GM21619 (cell line): ENCODE results near the gene LRIG1.
A peak's percentile ranks its signal among the peaks of the same experiment; 100 is the strongest.

Source experiments
- ATAC-seq: cut with Tn5 transposase; IDR thresholded peaks from one replicate; pipeline ENCODE4 v1.9.1; 2021; ENCODE audit not compliant: unreplicated experiment

LRIG1 gene

DNA sequence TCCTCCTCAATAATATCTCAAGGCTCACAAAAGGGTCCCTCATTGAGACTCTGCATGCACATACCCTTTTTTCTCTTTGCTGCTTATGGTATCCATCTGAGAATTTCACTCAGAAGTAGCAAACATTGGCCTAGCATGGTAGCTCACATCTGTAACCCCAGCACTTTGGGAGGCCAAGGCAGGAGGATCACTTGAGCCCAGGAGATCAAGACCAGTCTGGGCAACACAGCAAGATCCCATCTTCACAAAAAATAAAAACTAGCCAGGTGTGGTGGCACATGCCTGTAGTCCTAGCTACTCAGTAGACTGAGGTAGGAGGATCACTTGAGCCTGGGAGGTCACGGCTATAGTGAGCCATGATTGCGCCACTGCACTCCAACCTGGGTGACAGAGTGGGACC, 11.7 kb downstream of the LRIG1 start:
- no peak for ATAC-seq

DNA sequence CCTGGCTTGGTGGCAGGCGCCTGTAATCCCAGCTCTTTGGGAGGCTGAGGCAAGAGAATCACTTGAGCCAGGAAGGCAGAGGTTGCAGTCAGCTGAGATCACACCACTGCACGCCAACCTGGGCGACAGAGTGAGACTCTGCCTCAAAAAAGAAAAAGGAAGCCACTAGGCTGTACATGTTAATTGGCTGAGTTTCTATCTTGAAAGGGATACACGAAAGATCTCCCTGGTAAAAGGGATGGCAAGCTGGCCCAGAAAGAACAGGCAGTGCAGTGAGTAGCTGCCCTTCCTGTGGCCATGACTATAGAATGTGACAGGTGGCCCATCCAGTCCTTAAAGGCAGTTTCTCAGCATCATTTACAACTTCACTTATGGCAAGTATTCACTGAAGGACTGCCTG, 12.3 kb downstream of the LRIG1 start:
- no peak for ATAC-seq

DNA sequence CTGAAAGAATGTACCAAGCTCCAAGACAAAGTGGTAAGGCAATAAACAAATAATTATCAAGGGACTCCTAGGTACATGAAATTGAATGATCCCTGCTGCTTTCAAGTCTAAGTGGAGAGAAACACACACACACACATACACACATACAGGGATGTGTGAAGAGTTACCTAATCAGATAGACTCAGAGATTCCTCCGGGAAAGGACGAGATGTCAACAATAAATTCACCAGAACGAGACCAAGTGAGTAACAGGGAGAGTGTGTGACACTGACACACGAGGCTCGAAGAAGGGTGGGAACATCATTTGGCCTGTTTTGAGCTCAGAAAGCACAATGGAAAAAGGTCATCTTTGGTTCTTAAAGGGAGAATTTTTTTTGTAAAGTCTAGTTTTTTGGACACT, 13.4 kb downstream of the LRIG1 start:
- no peak for ATAC-seq

DNA sequence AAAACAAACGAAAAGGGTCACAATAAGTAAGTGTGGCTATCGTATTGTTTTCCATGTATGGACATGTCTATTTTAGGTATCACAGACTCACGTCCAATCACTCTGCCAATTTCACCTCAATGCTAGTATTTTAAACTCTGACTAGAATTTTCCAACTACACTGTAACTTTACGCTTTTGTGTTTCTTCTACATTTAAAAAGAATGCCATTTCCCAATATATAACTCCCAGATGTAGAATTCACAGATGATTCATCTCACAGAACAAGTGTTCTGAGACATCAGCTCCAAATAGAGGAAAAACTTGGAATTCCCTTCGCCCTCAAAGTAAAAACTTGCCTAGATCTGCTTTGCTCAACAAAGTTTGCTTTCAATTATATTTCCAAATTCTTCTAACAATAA, 14.2 kb downstream of the LRIG1 start:
- no peak for ATAC-seq

DNA sequence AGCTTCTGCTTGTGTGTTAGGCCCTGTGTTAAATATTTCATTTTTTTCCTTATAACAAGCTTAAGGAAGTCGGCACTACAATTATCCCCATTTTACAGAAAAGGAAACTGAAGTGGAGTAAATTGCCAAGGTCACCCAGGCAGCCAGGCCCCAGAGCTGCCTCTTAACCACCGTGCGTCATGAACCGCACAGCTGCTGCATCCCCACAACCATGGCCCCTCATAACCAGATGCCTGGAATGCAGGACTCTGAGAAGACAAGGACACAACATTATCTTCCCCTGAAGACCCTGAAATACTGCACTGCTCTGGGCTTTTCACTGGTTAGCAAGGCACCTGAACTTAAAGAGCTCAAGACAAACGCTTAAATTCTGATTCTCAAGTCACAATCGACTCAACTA, 14.6 kb downstream of the LRIG1 start:
- ATAC-seq: no peak

DNA sequence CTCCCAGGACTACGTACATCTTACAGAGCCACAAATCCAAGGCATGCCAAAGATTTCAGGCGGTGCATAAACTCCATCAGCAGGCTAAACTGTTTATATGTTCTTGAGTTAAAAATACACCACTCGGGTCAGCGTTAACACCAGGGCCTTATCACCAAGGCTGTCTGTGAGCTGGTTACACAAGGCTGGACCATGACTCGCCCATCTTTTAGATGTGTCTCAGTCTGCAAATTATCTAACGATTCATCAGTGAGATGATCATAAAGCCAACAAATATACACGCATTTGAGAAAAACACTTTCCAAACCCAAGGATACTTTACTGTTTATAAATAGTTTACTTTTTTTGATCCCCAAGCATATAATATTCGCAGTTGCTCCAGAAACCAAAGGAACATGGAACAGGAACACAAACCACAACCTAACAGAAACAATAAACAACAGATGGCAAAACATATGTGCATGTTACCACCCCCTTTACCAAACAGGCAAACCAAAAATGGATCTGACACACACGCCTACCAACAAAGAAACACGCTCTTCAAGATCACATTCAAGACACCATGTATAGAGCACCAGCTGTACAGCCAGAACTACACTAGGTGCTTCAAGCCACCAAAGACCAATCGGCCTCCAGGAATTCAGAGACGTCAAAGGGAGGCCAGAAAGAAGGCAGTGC, 15.4 kb downstream of the LRIG1 start:
- no peak for ATAC-seq

DNA sequence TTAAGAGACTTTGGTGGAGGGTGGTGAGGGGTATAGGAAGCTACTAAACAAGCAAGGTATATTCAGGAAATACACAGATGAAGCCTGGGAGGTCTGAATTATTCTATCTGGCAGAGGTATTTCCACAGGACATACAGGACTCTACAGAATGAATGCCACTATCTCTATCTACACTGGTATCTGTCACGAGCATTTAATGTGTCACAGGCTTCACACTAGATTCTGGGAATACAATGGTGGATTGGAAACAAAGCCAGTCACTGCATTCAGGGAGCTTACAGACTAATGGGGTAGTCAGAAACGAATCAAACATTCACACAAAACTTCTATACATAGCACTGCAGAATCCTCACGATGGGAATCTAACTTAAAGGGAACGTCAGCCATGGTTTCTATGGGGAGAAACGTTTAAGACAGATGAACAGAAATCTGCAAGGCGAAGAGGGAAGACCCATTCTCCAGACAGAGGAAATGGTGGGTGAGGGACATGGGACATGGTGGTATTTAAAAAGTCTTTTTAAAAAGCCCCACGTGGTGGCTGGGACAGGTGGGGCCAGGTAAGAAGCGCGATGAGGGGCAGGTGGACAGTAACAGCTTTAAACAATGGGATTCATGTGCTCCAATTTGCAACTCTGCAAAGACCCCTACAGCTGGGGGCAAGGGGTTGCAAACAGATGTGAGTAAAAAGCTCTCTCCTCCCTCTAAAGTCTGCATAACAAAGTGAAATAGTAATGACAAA, 16.5 kb downstream of the LRIG1 start:
- no peak for ATAC-seq

DNA sequence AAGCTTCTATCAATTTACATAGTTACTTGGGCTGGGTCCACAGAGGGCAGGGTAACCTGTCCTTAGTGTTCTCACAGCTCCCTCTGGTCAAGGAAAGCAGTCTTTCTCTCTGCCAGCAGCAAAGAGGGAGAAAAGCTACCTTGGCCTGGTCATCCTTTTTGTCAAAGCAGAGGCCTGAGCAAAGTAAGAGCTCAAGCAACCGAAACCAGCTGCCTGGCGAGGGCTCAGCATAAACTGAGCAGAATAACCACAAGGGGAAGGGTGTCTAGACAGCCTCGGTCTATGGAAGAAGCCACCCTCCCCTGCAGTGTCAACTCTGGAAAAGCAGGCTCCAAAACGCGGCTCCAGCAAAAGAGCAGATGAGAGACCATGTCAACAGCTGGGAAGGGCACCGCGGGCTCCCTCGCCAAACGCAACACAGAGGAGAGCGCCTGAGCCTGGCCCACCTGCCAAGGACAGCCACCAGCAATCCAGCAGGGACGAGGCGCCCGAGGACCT, 17.4 kb downstream of the LRIG1 start:
- no peak for ATAC-seq

DNA sequence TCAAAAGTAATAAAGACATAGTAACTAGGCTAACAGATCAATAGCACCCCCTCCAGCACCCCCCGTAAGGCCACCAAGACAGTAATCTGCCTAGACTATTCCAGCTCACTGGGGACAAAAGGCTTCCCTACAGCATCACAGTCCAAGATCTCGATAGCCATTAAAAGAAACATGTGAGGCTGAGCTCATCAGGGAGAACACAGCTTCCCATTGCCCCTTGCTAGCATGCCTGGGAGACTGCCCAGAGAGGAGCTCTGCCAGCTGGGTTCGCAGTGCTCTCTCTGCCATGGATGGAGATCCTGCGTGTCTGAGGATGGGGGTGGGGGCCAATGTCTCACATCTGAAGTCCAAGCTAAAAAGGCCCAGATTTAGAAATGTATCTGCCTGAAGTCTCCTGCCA, 17.8 kb downstream of the LRIG1 start:
- no peak for ATAC-seq

DNA sequence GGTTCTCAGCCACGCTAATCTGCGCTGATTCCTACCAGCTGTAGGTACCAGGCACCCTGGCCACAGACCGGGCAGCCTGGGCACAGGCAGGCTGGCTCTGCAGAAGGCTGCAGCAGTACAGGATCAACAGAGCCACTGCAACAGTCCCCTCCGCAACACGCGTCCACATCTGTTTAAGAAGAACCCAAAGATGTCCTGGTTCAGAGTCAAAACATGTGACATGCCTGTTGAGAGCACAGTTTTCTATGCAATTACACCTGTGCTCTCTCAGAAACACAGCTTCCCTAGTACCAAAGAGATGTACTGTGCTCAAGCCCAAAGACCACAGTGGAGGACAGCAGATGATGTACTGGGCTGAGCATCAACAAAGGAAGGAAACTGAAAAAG, 18.8 kb downstream of the LRIG1 start:
- ATAC-seq: no peak

DNA sequence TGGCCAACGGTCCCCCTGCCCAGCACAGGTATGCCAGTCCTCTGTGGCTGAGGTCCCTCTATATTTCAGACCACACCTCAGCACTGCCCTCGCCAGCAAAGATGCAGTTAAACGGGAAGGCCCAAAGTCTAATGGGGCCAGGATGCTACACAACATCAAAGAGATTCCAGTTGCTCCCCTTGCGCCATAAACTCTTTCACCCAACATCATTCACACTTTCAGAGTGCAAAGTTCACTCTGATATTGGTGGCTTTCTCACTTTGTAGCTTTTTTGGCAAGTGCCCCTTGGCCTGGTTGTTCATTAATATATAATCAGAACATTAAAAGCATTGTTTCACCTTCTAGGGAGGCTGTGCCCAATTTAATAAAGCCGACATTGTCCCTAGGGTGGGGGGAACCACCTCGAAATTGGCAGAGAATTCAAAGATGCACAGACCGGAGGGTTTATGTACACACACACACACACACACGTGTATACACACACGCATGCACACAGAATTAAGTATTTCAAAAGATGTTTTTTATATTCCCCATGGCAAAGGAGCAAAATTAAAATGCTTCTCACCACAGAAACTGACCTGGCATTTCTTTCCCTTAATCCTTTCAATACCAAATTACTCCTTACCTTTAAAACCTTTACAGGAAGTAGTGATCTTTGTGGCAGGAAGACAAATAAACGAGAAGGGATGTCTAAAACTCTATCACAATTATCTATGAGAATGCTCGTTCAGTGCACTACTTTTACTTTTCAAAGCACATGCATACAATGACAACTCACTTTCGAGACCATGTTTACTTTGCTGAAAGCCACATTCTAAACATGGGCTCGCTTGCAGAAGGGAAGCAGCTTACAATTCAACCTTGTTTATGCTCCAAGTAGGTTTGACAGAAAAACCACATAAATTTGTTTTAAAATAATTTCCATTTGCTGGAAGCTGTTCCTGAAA, 19.5 kb downstream of the LRIG1 start:
- ATAC-seq: no peak

DNA sequence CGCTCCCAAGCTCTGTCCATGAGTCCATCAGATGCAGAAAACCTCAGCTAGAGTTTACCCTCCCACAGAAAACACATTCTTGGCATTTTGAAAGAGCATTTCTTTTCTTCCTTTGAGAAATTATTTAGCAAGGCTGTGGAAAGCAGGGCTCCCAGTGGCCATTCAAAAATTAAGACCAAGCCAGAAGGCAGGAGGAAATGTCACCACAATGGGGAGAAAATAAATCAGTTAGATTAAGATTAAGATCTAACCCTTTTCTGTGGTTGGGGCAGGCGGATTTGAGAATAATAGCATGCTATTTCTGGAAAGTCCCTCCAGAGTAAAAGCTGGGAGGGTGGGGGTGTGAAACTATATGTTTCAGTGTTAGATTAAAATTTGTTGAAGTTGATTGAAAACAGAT, 20.2 kb downstream of the LRIG1 start:
- no peak for ATAC-seq

DNA sequence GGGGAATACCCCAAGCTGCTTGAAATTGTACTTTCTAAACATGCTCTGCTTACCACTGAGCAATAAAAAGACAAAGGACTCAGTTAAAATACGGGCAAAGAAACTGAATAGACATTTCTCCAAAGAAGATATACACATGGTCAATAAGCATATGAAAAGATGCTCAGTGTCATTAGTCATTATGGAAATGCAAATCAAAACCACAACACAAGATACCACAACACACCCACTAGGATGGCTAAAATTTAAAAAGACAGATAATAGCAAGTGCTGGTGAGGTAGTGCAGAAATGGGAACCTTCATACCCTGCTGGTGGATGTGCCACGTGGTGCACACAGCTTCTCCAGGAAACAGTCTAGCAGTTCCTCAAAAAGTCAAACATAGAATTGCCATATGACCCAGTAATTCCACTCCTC, 21.3 kb downstream of the LRIG1 start:
- ATAC-seq: no peak

DNA sequence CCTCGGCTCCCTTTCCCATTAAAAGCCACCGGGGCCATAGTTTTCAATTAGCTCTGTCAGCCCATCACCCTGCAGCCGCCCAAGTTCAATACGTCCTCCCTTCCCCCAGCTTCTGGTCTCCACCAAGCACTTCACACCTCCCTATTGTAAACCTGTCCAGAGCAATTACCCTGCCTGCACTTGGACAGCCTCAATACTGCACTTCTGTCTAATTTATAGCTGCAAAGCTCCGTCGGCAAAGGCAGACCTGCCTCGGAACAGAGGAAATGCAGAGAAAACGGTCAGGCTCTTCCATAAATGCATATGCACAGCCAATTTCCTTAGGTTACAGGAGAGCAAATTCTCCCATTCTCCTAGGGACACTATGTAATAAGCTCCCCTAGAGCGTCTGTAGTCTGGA, 21.9 kb downstream of the LRIG1 start:
- no peak for ATAC-seq

DNA sequence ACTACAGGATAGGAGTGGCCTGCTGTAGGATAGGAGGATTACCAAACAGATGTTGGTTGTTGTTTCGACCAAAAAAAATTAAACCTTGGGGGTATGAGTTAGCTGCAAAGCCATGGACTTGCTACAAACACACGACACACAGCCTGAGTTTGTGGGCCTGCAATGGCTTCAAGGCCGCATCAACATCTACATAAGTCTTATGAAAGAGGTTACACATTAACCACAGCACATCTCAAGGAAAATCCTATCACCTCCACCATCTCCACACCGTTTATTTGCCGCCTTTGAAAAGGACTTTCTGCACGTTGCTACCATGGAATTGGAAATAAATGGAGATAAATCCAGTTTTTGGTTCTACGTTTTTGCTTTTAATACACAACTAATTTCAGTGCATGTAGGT, 23.0 kb downstream of the LRIG1 start:
- ATAC-seq: no peak

DNA sequence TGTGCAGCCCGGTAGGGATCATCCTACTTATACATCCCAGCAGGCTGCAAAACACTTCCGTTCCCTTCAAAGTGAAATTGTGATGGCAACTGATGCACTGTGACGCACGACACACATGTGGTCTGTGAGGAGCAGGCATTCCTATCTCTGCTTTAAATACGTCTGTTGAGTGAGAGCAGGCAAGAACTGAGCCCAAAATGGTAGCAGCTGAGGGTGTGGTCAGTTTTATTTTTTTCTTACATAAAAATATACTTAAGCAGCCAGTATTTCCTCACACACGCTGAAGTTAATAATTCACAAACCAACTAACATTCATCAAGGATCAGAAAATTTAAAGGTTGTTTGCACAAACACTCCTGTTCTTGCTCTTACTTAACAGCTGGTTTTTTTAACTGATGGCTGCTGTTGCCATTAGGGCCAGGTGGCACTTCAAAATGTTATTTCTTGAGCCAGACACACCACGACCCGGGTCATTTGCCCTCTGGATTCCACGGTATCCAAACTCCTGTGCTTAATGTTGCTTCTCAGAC, 23.9 kb downstream of the LRIG1 start:
- ATAC-seq: no peak

DNA sequence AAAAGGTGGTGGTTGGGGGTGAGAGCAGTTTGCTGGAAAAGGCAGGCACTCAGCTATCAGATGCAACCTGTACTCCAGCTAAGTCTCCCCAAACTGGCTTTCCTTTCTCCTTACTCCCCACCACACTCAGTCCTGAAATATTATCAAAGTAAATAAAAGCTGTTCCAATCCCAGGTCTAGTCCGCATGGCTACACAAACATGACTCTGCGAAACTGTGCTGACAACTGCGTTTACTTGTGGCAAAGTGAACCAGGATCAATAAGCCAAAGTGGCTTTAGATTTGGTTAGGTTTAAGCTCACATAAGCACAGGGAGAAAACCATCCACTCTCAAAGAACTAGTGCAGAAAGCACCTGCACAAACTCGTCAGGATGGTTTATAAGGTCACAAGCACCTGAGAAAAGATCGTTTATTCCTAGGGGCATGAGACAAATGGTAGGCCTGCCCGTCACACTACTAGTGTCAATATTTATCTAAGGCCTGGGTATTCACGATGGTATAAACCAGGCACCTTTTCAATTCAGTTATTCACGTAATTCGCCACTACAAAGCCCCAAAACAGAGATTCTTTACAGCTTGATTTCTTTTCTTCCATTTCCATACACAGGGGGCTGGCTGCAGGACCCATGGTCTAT, 25.3 kb downstream of the LRIG1 start:
- no peak for ATAC-seq

DNA sequence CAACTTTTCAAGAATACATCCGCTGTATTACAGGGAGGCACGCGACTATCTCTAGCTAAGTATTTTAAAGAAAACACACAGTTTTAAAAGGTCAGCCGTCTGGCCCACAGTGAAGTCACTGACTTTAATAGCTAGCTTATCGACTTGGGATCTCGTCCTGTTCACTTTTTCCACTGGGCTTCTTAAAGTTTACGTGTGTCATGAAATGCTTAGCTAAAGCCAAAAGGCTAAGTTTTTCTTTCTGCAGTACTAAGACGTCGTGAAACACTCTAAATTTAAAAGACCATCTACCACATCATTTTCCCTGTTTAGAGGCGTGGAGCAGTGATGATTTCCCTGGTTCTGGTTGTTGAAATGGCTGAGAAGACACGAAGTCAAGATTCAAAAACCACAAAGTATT, 27.1 kb downstream of the LRIG1 start:
- no peak for ATAC-seq

DNA sequence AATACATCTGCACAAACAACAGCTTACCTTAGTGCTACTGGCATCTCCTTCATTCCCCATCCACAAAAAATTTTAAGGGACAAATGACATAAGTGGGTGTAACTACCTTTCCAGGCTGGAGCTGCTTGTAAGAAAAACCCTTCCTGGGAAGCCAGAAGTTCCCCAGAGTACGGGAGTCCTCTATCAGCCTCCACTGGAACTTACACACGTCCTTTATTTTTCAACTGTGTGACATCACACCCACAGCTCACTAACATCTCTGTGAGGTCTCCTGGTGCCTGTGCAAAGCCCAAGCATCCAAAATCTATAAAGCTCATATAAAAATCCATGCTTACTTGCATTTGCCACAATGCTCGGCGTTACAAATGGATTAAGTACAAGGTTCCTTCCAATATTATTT, 27.6 kb downstream of the LRIG1 start:
- no peak for ATAC-seq

DNA sequence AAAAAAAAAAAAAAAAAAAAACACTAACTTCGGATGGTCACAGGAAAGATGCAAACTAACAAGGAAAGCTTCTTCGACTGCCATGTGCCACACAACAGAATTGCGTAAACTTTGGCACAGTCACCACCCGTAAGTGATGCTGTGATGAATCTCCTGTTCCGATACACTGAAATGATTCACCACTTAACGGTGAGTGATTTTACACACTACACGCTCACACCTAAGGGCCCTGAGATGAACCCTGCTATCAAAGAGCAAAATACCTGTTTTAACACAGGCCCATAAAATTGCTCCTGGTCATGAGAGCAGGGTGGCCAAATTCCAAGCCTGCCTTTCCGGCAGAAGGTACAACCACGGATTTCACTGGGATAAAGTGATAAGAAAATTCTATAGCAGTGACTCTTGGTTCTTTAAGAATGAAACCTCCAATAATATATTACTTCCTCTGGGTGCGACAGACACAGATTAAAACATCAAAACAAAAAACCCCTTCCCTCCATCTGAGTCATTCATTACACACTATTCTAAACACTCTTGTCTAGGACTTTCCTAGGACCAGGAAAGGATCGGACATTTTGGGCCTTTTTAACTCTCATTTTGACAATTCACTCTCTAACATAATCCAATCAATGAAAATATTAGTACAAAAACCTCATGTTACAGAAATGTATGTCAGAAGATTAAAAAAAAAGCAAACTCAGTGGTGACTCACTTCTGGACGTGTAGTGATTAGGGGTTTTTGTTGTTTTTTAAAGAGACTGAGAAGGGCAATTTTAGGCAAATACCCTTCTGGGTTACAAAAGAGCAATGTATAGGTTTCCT, 28.3 kb downstream of the LRIG1 start:
- ATAC-seq: peak; percentile 63
